A549 (cell line): Measurements from ENCODE around the gene MTRF1L.

Experiments
- CTCF ChIP-seq: fragments of >200 bp; sonication (Bioruptor Twin); formaldehyde crosslinking; IDR thresholded peaks from 3 replicates; pipeline ENCODE4 v1.5.1; 2016
- ELK1 ChIP-seq: fragments of 150-350 bp; IDR thresholded peaks from 2 replicates; pipeline ENCODE4 v1.6.1; 2014; ENCODE audit warnings: low read depth, mild to moderate bottlenecking, low read length
- HES2 ChIP-seq: fragments of >200 bp; sonication (Bioruptor Twin); formaldehyde crosslinking; IDR thresholded peaks from 2 replicates; pipeline ENCODE4 v1.6.1; 2016
- HOXA7 ChIP-seq: fragments of 250-450 bp; sonication (Bioruptor Pico); IDR thresholded peaks from 2 replicates; pipeline ENCODE4 v1.5.0; 2020; ENCODE audit warnings: mild to moderate bottlenecking, moderate library complexity
- JUN ChIP-seq, 2 experiments: fragments of >200 bp; sonication (Bioruptor Twin); formaldehyde crosslinking; IDR thresholded peaks; 2 replicates in 1 of 2; 3 replicates in 1 of 2; pipeline ENCODE4 v1.6.1; 2016 to 2017
- JUNB ChIP-seq: fragments of >200 bp; sonication (Bioruptor Twin); formaldehyde crosslinking; IDR thresholded peaks from 2 replicates; pipeline ENCODE4 v1.6.1; 2016
- MAFK ChIP-seq: fragments of 450-650 bp; IDR thresholded peaks from 2 replicates; pipeline ENCODE4 v1.6.1; 2014; ENCODE audit not compliant: partially characterized antibody
- MAZ ChIP-seq: fragments of 150-350 bp; IDR thresholded peaks from 2 replicates; pipeline ENCODE4 v1.6.1; 2014; ENCODE audit warnings: antibody characterized with exemption, low read depth, low read length, borderline replicate concordance
- NPAS2 ChIP-seq: fragments of 250-450 bp; sonication (Bioruptor Pico); IDR thresholded peaks from 2 replicates; pipeline ENCODE4 v1.8.0; 2022; ENCODE audit warnings: mild to moderate bottlenecking, moderate library complexity, borderline replicate concordance
- NR3C1 ChIP-seq: fragments of >200 bp; sonication (Bioruptor Twin); formaldehyde crosslinking; IDR thresholded peaks from 3 replicates; pipeline ENCODE4 v1.6.1; 2017
- POLR2A ChIP-seq: IDR thresholded peaks from 2 replicates; pipeline ENCODE4 v1.6.1; 2012; ENCODE audit warnings: mild to moderate bottlenecking, low read length

- TF ChIP-seq CTCF = no peak
- TF ChIP-seq HES2 = no peak
- TF ChIP-seq HOXA7 (CRISPR knock-in tag) = no peak
- no peak for TF ChIP-seq ELK1
- no peak for TF ChIP-seq POLR2A
- TF ChIP-seq MAZ = no peak
- TF ChIP-seq NR3C1 = no peak
- TF ChIP-seq MAFK = no peak
- no peak for TF ChIP-seq JUN (IDR thresholded peaks at IDR 0.05)
- no peak for TF ChIP-seq NPAS2 (CRISPR knock-in tag)
- no peak for TF ChIP-seq JUNB
Observed at GRCh38 chr6:152977556-152977955, 25.0 kb downstream of the MTRF1L start.
